IPS-NIHi7 (cell line): ENCODE measurements around the gene GNG8.
A peak's percentile ranks its signal among the peaks of the same experiment; 100 is the strongest.

Source experiments
- DNase-seq: peaks from one replicate; pipeline ENCODE4 v3.0.0; 2012; ENCODE audit warnings: mixed read lengths; ENCODE audit errors: extremely low spot score

Gene GNG8

DNA sequence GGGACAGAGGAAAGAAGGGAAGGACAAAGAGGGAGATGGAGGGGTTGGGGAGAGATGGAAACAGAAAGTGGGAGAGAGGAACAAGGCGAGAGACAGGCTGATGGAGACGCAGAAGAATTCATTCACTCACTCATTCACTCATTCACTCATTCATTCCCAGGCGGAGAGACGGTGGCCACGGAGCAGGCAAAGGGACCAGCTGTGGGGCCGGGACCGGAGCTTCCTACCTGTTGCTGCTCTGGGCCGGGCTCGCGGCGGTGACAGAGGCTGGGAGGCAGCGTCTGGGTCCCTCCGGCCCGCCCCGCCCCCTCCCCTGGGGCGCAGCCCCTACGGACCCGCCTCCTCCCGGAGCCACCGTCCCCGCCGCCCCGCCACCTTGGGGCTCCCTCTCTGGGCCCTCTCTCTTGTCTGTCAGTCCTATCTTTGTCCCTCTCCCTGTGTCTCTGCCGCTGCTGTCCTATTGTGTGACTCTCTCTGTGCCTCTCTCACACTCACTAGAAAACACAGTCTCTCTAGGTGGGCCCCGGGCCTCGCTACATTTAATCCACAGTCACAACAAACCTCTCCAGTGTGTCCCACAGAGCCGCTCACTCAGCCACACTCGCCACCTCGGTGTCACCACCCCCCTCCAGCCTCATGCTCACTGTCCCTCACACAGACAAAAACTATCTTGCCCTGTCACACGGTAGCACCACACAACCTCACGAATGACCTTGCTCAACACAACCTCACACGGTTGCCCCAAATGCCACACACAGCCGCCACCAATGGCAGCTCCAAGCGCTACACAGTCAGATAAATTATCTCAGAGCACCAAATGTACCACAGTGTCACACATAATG lies at the start of gene GNG8:
Gene GNG8 (minus strand): TSS at position 283 of the 842 bp plus-strand sequence. CDS start 1,520 bp downstream, outside the sequence.
- no peak for DNase-seq

- no peak for DNase-seq
Measured at GRCh38 chr19:46685189-46685588, 49.2 kb upstream of the GNG8 start.

DNA sequence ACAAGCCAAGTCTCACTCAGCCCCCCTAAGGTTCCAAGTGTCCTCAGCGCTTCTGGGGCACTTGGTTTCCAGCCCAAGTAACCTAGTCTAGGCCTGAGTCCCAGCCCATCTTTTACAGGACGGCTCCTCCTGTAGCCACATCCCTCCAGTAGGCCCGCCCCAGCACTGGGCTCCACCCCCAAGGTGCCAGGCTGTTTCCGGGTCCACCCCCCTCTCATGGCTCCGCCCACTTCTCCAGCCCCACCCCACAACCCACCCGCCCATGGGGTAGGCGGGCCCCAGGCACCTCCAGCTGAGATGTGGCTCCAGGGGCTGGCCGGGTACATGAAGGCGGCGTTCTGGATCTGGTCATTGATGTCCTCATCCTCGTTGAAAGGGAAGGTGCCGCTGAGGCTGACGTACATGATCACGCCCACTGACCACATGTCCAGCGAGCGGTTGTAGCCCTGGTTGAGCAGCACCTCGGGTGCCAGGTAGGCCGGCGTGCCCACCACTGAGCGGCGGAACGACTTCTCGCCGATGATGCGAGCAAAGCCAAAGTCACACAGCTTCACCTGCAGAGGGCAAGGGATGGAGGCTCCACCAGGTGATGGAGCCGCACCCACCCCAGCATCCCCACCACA lies 42.2 kb upstream of the GNG8 start:
- DNase-seq, result peak; percentile 94

- peak; percentile 94 for DNase-seq
Measured at GRCh38 chr19:46674416-46675178, 38.6 kb upstream of the GNG8 start.

- DNase-seq, result no peak
Measured at GRCh38 chr19:46670813-46671212, 34.8 kb upstream of the GNG8 start.

GRCh38 chr19:46668662-46669061 lies 32.7 kb upstream of the GNG8 start:
- no peak for DNase-seq

- DNase-seq, result no peak
Measured at GRCh38 chr19:46665072-46665471, 29.1 kb upstream of the GNG8 start.

GRCh38 chr19:46661735-46662592 lies 26.0 kb upstream of the GNG8 start:
- DNase-seq, result peak; percentile 83

GRCh38 chr19:46661020-46661731 lies 25.2 kb upstream of the GNG8 start, which contains the start of gene DACT3:
Gene DACT3, minus strand, starts transcription at chr19:46661182. Its CDS starts 118 bp downstream, at chr19:46661064.
- peak; percentile 98 for DNase-seq

- DNase-seq, result no peak
Measured at GRCh38 chr19:46660551-46661019, 24.6 kb upstream of the GNG8 start.

DNA sequence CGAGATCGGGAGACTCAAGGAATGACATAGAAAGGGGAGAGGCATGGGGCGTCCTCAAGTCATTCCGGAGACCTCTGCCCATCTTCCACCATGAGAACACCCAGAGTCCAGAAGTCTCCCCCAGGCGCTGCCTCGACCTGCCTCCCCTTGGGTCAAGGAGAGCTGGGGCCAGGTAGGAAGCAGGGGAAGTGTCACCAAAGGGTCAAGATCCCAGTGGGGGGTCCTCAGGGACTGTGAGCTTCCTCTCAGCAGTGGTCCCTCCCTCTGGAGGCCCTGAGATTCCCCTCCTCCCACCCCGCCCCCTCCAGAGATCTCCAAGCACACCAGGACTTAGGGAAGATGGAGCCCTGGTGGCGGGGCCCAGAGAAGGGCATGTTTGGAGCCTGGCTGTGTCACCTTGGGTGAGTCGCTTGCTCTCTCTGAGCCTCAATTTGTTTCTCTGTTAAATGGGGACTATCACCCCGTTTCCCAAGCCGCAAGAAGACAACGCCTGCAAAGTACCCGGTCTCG lies 24.1 kb upstream of the GNG8 start:
- no peak for DNase-seq

- DNase-seq, result peak; percentile 60
Measured at GRCh38 chr19:46659151-46660007, 23.4 kb upstream of the GNG8 start.

DNA sequence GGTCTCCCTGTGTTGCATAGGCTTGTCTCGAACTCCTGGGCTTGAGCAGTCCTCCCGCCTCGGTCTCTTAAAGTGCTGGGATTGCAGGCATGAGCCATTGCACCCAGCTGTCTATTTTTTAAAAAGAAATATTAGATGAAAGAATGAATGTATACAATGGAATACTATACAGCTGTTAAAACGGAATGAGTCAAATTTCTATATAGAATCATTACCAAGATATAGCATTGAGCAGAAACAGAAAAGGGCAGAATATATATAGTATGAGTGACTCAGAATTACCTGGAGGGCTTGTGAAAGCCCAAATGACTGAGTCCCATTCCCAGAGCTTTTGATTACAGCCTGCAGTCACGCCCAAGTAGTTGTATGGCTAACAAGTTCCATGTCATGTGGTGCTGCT lies 20.5 kb upstream of the GNG8 start:
- no peak for DNase-seq

DNA sequence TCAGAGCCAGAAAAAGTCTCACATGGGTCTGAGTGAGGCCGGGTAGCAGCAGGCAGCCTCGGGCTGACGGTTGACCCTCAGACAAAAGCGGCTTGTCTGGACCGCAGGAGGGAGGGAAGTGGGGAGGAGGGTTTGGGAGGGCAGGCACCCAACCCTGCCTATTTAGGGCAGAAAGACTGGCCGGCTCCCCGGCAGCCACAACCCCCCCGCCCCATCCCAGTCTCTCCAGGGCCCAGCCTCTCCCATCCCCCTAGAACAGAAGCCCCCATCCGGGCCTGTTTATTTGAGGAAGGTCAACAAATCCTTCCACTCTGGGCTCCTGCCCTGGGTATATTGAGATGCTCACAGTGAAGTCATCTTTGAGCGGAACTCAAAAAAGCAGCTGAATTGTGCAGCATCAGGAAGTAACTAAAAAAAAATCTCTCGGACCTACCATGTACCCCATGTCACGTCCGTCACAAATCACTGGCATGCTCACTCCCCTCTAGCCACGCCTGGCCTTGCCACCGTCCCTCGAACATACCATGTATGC lies 18.7 kb upstream of the GNG8 start:
- peak; percentile 49 for DNase-seq

DNA sequence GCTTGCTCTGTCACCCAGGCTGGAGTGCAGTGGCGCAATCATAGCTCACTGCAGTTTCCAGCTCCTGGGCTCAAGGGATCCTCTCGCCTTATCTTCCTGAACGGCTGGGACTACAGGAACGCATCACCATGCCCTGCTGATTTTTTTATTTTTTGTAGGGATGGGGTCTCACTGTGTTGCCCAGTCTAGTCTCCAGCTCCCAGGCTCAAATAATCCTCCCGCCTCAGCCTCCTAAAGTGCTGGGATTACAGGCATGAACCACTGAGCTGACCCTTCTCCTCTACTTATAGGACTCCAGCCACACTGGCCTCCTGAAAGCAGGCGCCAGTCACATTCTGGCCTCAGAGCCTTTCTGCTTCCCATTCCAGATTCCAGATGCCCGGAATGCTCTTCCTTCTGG lies 14.4 kb upstream of the GNG8 start:
- DNase-seq, result no peak

DNA sequence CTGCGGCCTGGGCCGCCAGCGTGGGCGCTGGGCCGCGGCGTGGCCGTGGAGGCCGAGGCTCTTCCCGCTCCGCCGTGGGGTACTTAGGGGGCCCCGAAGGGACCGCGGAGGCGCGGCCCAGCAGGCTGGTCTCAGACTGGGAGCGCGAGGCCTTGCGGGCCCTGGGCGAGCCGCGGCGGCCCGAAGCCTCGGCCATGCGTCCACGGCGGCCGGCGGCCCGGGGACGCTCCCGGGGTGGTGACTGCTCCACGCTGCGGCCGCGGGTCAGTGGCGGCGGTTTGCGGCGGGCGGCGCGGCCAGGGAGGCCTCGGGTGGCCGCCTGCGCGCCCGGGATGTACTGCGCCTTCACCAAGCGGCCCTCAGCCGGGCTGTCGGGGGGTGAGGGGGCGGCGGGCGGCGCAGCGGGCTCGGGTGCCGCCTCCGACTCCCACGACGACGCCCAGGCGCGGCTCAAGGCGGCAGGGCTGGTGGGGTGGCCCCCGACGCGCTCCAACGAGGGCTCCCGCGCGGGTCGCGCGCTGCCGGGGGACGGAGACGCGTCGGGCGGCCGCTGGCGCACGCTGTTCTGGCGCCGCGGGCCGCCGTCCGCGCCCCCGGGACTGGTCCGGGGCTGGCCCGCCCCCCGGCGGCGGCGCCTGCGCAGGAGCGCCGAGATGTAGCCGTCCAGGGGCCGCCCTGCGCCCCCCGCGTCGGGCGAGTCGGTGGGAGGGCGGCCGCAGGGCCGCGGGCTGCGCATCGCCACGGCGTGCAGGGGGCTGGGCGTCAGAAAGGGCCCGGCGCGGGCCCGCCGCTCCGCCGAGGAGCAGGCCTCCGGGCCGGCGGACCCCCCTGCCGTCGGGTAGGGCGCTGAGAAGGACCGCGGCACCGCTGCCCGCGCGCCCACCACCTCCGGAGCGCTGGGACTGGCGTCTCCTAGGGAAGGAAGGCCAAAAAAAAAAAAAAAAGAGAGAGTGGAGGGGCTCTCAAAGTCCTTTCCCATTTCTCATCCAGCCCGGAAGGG lies 13.3 kb upstream of the GNG8 start:
- peak; percentile 41 for DNase-seq

GRCh38 chr19:46648060-46648960 lies 12.3 kb upstream of the GNG8 start:
- no peak for DNase-seq
